A673 (cell line): ENCODE data around the gene GPC6. TPM values are rescaled to one million over a fixed set of nuclear protein-coding genes. Genes with fewer than 3 reads are reported as not detected.

Source experiments
- BruUV-seq: library from RNA; stranded (reverse); fragments of 400-500 nt; replicated peaks from 2 replicates; lab custom pipeline; 2021; lab: Mats Ljungman, UMichigan
- CTCF ChIA-PET: fragments of 300-600 bp; sonication (Branson Sonifier 250); formaldehyde crosslinking; loops from one replicate; lab custom pipeline; 2022; ENCODE audit warnings: antibody characterized with exemption; lab: Charles Lee
- POLR2A ChIA-PET: fragments of 300-600 bp; sonication (Branson Sonifier 250); formaldehyde crosslinking; loops from one replicate; lab custom pipeline; 2022; ENCODE audit warnings: antibody characterized with exemption; ENCODE audit not compliant: low non-redundant PET; lab: Charles Lee
- DNase-seq: peaks from one replicate; pipeline ENCODE4 v3.0.0-alpha.2; 2015; ENCODE audit warnings: low spot score
- H3K27ac ChIP-seq: fragments of 200-600 bp; sonication (generic); 2 replicates; pipeline ENCODE4 v1.5.1; 2016; ENCODE audit warnings: mixed run types, low read depth, mild to moderate bottlenecking, mixed read lengths, antibody characterized with exemption, low read length; ENCODE audit not compliant: poor library complexity, severe bottlenecking
- H3K27me3 ChIP-seq: fragments of 200-600 bp; sonication (generic); replicated peaks from 2 replicates; pipeline ENCODE4 v1.6.1; 2017; ENCODE audit warnings: mixed run types, low read depth, mild to moderate bottlenecking, mixed read lengths, antibody characterized with exemption, low read length; ENCODE audit not compliant: insufficient read depth, poor library complexity
- H3K36me3 ChIP-seq: fragments of 200-600 bp; sonication (generic); 2 replicates; pipeline ENCODE4 v1.6.1; 2016; ENCODE audit warnings: mixed run types, mild to moderate bottlenecking, mixed read lengths, antibody characterized with exemption, low read length; ENCODE audit not compliant: insufficient read depth, poor library complexity, severe bottlenecking
- H3K4me1 ChIP-seq: fragments of 200-600 bp; sonication (generic); 2 replicates; pipeline ENCODE4 v1.6.1; 2017; ENCODE audit warnings: mixed run types, mild to moderate bottlenecking, mixed read lengths, antibody characterized with exemption, low read length; ENCODE audit not compliant: insufficient read depth, poor library complexity, severe bottlenecking
- H3K4me3 ChIP-seq: fragments of 200-600 bp; sonication (generic); 2 replicates; pipeline ENCODE4 v1.5.1; 2016; ENCODE audit warnings: low read depth, mixed run types, mild to moderate bottlenecking, mixed read lengths, low read length; ENCODE audit not compliant: poor library complexity, severe bottlenecking
- H3K9me3 ChIP-seq: fragments of 200-600 bp; sonication (generic); 2 replicates; pipeline ENCODE4 v1.6.1; 2016; ENCODE audit warnings: mixed run types, low read depth, mild to moderate bottlenecking, mixed read lengths, antibody characterized with exemption, low read length; ENCODE audit not compliant: poor library complexity, severe bottlenecking
- EZH2 ChIP-seq: fragments of 200-600 bp; sonication (generic); IDR thresholded peaks from 2 replicates; pipeline ENCODE4 v1.6.1; 2017; ENCODE audit warnings: borderline replicate concordance, low read depth, mild to moderate bottlenecking, mixed read lengths, antibody characterized with exemption, low read length; ENCODE audit not compliant: poor library complexity, severe bottlenecking
- intact Hi-C: fragments of 100-400 bp; cut with micrococcal nuclease; formaldehyde crosslinking; loops from one replicate; pipeline ENCODE4 v1.10.0; 2022; ENCODE audit not compliant: unreplicated experiment
- total RNA-seq: library from RNA; stranded (reverse); gene quantifications from 2 replicates; pipeline ENCODE4 v1.2.3, GENCODE V29; 2021
- TF ChIP-seq, protein P1 (sequence below): fragments of 300-800, 200-600 bp; sonication (generic); conservative IDR thresholded peaks from 2 replicates; pipeline ENCODE4 v1.5.1; 2017; ENCODE audit warnings: low read depth, mild to moderate bottlenecking, antibody characterized with exemption, low read length, moderate library complexity, mixed read lengths

GPC6 gene
- total RNA-seq, 1 experiment from 2014 or later, result 23.3 TPM

DNA sequence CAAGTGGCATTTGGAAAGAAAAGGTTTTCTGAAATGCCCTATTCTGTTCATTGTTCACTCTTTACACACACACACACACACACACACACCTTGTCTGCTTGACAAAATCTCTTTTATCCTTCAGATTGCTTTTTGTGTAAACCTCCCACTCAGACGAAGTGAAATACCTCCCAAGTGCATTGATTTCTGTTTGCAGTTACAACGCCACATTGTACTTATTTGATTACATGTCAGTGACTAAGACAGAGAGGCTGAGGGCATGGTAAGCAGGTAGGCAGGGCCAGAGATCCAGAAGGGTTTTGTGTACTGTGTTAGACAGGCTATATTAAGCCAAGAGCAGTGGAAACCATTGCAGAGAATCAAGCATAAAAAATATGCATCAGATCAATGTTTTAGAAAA lies 561.8 kb downstream of the GPC6 start:
- no peak for TF ChIP-seq EZH2
- TF ChIP-seq, protein P1, sequence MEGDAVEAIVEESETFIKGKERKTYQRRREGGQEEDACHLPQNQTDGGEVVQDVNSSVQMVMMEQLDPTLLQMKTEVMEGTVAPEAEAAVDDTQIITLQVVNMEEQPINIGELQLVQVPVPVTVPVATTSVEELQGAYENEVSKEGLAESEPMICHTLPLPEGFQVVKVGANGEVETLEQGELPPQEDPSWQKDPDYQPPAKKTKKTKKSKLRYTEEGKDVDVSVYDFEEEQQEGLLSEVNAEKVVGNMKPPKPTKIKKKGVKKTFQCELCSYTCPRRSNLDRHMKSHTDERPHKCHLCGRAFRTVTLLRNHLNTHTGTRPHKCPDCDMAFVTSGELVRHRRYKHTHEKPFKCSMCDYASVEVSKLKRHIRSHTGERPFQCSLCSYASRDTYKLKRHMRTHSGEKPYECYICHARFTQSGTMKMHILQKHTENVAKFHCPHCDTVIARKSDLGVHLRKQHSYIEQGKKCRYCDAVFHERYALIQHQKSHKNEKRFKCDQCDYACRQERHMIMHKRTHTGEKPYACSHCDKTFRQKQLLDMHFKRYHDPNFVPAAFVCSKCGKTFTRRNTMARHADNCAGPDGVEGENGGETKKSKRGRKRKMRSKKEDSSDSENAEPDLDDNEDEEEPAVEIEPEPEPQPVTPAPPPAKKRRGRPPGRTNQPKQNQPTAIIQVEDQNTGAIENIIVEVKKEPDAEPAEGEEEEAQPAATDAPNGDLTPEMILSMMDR, result no peak
- BruUV-seq, result no TSS peak
- Histone ChIP-seq H3K4me1 (no peaks in the 10 kb centered on the region), H3K9me3 (no peaks in the 10 kb centered on the region), H3K27ac (no peak overlapping the region), H3K27me3 (no peaks in the 10 kb centered on the region), H3K36me3 (no peaks in the 10 kb centered on the region), H3K4me3 (no peak overlapping the region)
- DNase-seq, result no peak
- CTCF ChIA-PET, result no interaction called here
- intact Hi-C loops, result no loop called here
- POLR2A ChIA-PET, result no interaction called here

DNA sequence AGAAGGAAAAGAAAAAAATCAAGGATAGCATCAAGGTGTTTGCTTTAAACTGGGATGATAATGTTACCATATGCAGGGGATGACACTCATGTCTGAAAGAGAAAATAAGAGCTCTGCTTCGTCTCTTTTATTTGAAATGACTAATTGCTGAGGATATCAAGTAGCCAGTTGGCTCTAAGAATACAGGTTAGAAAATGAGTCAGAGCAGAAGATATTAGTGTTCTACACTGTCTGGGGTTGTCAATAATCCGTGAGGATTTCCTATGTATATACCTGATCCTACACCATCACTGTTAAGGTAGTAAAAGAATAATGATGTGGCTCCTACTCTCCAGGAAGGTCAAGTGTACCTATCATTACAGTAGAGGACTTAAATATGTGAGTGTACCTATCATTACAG lies 562.5 kb downstream of the GPC6 start:
- DNase-seq, result no peak
- intact Hi-C loops, result no loop called here
- TF ChIP-seq, protein P1, result no peak
- TF ChIP-seq EZH2, result no peak
- no peak overlapping the region for H3K27ac ChIP-seq
- CTCF ChIA-PET, result no interaction called here
- no TSS peak for BruUV-seq
- POLR2A ChIA-PET, result no interaction called here
- H3K36me3 ChIP-seq, result no peaks in the 10 kb centered on the region
- H3K4me1 ChIP-seq, result no peaks in the 10 kb centered on the region
- H3K4me3 ChIP-seq, result no peak overlapping the region
- H3K9me3 ChIP-seq, result no peaks in the 10 kb centered on the region
- H3K27me3 ChIP-seq, result no peaks in the 10 kb centered on the region

DNA sequence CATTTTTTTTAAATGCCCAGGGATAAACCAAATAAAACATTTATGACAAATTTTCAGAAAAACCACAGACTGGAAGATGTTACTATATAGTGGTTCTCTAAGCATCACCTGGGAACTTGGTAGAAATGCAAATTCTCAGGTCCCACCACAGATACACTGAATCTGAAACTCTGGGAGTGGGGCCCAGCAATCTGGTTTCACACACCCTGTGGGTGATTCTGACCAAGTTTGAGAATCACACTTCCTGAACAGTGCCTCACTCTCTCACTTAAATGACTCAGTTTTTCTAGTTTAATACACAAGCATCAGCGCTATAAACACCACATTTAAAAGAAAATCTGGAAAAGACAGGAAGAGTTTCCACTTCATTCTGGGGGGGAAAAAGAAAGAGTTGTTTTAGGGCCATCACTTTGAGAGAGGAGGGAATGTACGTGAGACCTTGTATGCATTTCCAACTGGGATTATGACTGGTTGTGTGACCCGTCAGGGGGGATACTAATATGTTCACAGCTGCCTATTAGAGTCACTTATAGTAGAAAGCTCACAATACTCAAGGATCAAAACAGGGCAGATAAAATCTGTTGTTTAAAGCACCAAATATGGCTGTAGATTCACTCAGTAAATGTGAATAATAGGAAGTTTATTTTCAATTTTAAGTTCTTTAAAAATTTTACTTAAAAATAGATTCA lies 567.7 kb downstream of the GPC6 start:
- DNase-seq, result no peak
- TF ChIP-seq, protein P1, result no peak
- no peak for TF ChIP-seq EZH2
- POLR2A ChIA-PET, result no interaction called here

More for the DNA sequence above, 567.7 kb downstream of the GPC6 start:
- peaks cover 13% of the 10 kb centered on the region for H3K4me1 ChIP-seq
- no peaks in the 10 kb centered on the region for H3K9me3 ChIP-seq
- BruUV-seq, result no TSS peak
- no peaks in the 10 kb centered on the region for H3K36me3 ChIP-seq
- intact Hi-C loops, result no loop called here
- H3K27me3 ChIP-seq, result no peaks in the 10 kb centered on the region
- H3K27ac ChIP-seq, result no peak overlapping the region
- no peak overlapping the region for H3K4me3 ChIP-seq
- CTCF ChIA-PET, result no interaction called here
